Measurements from ENCODE around the gene ENOX1.

The ENOX1 gene

DNA sequence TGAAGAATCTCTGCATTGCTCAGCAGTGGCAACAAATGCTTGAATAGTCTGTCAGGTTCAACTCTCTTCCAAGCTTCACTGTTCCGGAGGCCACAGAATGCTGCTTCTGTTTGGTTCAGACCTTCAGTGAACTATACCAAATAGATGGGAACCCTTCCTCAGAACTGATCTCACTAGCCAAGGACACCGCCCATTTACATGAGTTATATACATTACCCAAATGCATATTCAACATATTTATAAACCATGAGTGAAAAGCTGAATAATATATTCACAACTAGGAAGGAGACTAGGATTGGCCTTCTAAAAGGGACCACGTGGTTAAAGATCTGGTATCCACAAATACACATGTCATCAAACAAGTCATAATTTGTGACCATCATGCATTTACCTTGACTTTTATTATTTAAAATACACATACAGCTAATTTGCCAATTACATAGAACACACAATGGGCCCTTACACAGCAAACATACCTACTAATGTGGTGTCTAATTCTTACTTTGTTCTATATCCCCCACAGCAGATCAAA, 49.3 kb downstream of the ENOX1 start:
- no peak for DNase-seq

DNA sequence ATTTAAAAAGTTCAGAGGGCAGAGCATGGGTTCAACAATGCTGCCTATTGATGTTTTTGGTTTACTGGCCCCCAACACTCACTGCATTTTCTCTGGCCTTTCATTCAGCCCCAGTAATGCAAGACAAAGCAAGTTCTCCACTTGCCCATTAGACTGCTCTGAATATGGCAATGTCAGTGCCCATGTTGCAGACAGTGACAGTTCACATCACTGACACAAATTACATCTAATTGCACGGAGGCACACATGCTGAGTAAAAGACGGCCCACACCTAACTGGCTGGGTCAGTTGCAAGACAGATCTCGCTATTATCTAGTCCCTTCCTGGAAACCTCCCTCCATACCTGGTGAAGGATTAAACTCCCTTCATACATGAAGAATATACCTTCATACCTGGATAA, 54.0 kb downstream of the ENOX1 start:
- DNase-seq = no peak

DNA sequence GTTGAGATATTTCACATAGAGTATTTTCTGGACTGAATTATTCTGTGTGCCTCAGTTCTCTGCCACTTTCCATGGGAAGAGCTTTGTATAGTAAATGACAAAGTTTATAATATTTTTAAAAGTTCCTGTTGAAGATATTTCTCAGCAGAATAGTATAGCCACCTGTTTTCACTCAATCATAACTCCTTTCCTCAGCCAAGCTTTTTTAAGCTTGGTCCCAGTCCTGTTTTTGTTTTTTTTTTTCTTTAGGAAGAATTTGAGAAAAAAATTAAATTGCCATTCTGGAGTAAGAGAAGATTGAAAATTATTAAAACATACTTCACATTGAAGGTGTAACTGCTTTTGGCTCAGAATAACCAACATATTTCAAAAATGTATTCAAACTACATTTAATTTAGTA, 55.5 kb downstream of the ENOX1 start:
- DNase-seq = no peak

DNA sequence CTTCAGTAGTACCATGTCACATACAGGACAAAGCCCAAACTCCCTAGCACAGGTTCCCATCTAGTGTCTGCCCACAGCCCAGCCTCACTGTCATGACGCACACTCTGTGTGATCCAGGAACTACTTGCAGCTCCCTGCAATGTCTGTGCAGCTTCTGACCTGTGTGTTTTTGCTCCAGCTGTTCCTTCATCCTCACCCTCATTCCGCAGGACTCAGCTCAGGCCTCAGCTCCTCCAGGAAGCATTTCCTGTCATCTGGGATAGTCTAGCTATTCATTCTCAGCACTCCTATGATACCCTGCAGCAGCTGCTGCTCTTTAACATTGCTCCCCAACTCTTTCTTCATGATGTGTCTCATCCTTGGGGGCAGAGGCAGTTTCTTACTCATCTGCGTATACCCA, 56.1 kb downstream of the ENOX1 start:
- no peak for DNase-seq

DNA sequence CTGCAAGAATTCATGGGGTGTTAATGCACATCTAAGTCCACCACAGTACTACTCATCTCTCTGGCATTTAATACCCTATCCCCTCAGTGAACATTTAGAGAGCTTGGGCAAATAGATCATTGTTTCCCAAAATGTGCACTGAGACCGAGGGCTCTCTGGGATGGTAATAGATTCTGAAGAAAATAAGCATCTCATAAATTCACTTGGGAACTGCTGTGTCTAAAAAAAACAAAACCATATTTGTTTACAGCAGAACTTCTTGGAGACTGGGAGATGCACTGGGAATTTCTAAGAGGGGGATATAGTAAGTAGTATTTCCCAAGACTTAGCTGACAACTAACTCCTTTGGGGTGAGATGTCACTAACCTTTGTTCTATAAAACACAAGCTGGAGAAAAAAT, 58.4 kb downstream of the ENOX1 start:
- DNase-seq = no peak

DNA sequence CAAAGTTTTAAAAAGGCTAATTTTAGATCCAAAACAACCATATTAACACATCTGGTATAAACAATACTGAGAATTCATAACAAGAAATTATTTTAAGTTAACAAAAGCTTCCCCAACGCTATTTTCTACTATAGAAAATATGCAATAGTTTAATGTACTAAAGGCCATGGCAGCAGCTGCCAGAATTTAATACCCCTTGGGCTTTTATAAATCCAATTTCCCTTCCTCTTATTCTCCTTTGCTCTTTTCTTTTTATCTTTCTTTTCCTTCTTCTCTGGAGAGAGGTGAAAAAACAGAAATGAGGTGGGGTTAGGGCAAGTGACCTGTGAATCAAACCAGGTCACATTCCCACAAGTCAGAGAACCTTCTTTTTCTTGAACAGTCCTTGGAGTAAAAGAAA, 58.9 kb downstream of the ENOX1 start:
- no peak for DNase-seq

DNA sequence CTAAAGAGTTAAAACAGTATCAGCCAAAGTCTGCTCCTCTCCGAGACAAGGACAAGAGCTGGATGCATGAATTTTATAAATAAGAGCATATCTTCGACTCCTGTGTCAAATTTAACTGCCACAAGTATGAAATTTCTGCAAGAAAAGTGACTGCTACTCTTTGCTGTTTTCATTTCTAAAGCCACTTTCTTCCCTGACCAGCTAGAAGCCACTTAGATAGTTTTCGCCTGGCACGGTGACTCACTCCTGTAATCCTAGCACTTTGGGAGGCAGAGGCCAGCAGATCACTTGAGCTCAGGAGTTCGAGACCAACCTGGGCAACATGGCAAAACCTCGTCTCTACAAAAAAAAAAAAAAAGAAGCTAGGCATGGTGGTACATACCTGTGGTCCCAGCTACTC, 61.3 kb downstream of the ENOX1 start:
- no peak for DNase-seq

DNA sequence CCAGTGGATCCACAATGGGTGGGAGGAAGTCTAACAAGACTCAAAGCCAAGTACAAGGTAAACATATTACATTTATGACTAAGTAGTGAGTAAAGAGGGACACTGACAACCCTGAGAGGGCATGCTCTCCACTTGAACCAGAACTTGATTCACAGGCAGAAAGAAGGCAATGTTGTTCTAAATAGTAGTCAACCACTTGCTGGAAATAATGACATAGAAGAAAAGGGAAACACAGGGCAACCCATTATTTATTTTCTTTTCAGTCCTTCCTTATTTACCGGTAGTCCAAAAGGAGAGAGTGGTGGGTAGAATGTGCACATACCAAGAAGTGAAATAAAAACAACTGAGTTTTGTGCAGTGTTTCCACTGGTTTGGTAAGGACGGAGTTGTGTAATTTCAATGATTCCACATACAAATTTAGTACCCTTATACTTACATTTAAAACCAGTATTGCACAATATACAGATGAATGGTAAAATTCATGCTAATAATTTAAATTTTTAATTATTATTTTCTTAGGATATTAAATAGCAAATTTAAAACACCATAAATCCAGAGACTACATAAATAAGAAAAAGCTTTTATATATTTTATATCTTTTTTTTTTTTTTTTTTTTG, 65.9 kb downstream of the ENOX1 start:
- no peak for DNase-seq

DNA sequence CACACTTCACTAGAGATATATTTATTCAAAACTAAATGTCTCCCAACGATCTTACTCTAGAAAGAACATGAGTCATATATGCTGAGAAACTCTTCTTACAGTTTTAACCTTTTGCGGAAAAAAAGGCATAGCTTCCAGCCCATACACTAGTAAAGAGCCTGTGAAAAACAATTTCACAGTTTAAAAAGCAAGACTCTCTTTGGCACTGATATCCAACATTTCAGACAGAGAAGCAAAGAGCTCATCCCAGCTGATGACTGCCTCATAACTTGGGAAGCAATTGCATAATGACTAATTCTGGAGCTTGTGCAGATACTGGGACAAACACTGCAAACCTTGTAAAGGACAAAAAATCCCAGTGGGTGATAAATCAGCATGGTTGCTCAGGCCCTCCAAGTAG, 88.0 kb downstream of the ENOX1 start:
- no peak for DNase-seq

DNA sequence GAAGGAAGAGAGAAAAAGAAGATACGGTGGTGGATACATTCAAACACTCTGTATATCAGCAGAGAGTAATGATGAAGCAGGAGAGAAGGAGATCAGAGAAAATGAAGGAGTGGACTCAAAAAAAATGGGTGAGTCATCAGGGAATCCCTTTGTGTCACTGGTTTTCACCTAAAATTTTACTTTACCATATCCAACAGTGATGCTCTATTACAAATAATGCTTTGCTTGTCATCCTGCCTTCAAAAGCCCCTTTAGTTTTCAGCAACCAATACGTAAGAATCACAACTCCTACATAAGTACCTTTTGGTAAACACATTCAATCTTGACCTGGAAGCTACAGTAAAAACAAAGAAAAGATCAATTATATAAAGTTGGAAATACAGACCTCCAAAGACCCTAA, 88.8 kb downstream of the ENOX1 start:
- DNase-seq = no peak

DNA sequence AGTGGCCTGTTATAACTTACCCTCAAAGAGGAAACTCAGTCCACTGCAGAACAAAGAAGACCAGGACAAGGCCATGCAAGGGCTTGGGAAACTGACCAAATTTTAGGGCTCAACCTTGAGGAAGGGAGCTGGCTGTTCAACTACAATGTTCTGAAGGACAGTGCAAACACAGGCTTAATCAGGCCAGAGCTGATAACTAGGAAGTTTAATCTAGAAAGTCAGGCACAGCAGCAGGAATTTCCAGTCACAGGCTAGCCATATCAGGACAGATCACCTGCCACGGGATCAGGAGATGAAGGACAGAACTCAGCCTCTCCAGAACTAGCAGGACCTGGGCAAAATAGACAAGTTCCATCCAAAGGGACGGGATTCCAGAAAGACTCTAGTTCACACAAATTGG, 89.4 kb downstream of the ENOX1 start:
- DNase-seq = no peak

DNA sequence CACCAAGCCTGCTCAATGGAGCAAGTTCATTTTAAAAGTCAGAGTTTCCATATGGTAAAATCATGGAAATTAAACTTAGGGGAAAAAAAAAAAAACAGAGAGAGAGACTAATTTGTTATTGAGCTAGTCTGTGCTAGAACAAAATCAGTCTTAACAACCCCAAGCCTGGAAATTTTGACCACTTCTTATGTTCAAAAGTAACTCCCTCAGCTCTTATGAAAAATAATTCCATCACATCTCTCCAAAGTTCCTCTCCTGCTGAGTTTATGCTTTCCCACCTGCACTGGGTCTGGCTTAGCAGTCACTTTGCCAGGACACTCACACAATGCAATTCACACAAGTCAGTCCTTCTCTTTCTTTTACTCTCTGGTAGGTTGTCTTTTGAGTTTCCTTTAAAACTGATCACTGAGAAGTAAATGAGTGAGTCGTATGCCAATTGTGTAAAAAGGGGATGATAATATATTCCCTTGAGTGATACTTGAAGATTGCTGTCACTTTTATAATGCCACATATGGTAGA, 92.6 kb downstream of the ENOX1 start:
- no peak for DNase-seq

DNA sequence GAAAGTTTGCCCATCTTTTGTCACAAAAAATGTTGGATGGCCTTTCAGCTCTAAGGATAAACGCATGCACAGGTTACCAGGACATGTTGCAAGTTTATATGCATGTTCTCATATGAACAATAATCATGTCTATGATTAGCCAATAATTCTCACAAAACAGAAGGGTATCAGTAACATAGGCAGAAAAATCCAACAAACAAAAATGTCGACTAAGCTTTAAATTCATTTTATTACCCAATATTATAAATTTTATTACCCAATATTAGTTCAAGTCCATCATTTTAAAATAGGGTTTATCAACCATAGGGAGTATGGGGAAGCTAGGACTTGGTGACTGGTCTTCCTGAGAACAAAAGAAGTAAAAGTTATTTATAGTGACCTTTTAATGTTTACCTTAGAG, 93.1 kb downstream of the ENOX1 start:
- no peak for DNase-seq

DNA sequence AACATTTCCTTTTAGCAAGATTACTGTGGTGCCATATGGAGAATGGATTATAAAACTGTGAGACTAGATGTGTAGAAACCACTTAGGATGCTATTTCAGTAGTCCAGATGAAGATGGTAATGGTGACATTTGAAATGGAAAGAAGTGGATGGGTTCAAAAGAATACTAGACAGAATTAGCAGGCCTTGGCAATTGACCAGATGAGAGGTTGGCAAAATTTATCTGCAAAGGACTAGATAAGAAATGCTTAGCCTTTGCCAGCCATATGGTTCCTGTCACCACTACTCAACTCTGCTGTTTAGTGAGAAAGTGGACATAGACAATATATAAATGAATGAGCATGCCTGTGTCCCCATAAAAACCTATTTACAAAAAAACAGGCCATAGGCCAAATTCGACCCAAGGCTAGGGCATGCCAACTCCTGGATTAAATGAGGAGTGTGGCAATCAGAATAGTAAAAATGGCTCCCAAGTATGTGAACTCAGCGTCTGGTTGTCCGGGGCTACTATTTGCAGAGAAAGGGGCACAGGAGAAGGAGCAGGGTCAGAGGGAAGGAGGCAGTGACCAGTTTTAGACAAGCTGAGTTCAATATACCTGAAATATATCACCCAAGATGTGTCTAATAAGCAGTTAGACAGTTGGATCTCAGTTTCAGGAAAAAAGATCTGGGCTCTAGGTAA, 98.4 kb downstream of the ENOX1 start:
- no peak for DNase-seq

DNA sequence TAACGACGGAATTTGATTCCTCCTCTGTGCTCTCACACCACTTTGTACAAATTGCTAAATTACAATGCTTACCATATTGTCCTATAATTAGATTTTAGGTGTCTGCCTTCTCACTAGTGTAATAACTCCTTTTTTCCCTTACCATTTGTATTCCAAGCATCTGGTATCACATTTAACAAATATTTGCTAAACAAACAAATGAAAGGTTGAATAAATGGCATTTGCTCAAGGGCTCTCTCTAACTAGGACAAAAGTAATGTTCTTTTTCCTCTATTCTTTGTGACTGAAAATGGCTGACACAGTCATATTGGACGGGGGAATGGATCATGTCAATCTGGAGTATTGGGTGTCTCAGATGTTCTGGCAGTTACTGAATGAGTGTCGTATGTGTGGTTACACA, 99.7 kb downstream of the ENOX1 start:
- no peak for DNase-seq

DNA sequence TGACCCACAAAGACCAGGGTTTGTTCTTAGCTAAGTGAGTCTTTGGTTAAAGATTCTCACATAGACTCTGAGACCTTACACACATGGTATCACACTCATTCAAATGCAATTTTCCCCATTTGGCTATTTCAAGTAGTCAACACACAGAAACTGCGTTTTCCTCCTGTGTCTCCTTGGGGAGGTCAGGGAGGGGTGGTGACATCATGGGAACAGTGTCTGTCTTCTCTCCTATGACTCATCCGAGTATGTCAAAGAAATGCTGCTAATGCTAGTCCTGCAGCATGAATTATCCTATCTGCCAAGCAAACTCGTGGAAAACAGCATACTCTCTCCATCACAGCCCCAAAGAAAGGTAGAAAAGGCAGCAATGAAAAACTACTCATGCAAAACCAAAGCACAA, 100.2 kb downstream of the ENOX1 start:
- DNase-seq = peak; percentile 61

DNA sequence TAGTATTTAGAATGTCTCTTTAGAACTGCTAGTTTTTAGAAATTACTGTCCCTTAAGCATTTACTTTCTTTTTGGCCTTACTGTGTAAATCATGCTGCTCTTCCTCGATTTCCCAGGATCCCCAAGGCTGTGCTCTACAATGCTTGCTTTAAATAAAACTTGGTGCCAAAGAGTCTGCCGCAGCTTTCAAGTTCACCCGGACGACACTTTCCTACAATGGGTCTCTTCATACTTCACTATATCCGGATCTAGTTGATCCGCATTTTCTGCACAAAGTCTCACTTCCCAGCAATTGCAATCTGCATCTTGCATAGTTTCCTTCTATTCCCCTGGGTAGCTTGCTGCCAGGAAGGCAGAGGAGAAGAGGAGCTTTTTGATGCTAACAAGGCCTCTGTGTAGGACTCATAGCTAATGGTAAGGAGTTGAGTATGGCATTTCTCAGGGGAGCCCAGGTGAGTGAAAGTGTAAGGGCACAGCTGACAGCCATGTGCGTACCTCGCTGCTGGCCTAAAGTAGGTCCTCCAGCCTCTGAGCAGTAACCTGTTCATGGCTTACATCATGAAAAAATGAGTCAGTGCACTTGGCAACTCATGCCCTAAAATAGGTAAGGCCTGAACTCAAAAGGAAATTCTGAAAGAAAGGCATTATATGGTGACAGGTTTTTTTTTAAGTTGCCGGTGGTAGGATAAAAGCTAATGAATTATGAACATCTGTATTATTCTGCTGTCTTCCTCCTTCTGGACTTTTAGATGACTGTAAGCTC, 101.6 kb downstream of the ENOX1 start:
- no peak for DNase-seq

DNA sequence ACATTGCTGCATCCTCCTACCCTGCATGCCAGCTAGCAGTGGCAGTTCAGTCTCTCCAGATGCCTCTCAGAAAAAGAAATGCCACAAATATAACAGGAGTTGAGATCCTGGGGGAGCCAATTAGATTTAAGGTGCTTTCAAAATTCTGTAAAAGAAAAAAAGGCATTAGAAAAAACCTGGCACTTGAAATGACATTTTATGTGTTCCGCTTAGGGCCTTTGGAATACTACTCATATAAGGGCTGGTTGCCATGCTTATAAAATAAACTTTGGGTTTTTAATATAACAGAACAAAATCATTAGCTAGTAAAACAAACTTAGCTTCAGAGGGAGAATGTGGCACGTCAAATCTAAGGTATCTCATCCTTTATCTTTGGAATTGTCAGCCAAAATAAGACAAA, 104.1 kb downstream of the ENOX1 start:
- DNase-seq = no peak

DNA sequence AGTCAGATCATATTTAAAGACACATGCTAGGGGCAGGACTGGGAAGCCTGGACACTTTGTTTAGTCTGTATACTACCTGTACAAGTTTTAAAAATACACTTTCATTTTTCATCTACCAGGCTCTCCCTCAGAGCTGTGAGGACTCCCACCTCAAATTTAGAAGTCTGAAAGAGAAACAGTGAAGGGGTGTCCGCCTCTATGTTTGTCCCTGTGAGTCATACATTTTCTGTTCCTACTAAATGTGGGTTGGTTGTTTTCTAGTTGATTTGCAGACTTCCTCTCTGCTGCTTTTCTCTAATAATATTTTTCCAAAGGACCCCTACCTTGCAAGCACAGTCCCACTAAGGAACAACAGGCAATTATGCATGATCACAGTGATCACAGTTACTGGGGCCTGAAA, 110.5 kb downstream of the ENOX1 start:
- no peak for DNase-seq

DNA sequence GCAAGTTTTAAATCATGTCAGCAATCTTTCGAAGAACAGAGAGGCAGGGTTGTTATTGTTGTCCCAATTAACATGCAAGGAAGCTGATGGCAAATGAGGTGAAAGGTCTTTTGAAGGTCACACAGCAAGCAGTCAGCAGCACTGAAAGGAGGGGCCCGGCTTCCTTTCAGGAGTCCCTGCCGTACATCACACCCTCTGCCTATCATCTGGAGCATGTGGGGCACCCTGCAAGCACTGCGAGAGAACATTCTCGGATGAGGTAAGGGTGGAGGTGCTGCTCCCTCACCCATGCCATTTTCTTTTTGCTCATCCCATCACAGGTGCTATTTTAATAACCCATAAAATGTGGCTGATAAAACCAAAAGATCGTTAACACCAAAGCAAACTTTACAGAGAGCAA, 111.2 kb downstream of the ENOX1 start:
- DNase-seq = no peak

DNA sequence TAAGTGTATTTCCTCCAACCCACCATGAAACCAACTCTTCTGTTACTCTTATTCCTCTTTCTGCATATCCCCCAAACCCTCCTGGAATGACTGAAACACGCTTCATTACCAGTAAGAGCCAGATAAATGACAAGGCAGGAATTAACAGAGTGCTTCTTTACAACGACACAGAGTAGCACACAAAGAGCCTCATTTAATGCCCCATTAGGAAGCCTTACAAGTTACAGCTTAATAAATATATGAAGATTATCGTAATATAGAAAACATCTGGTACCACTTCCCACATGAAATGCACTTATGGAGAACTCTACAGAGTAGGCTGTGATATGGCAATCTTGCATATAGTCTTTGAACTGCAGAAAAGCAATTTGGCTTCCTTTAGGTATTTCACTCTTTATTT, 116.8 kb downstream of the ENOX1 start:
- no peak for DNase-seq

DNA sequence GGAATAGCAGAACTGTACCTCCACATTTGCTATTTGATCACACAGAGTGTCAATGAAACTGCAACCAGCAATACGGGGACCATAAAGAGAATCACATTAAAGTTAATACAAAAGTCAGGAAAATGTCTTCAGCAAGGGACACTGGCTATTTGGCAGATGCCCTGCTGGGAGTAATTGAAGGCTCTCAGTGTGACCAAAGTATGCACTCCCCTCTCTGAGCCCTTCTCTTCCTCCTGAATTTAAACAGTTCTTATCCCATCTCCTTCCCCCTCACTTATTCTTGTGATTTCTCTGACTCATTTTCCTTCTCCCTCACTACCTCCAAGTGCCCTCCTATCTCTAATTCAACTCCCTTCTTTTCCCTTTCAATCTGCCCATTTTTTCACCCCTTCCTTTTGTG, 117.7 kb downstream of the ENOX1 start:
- no peak for DNase-seq

DNA sequence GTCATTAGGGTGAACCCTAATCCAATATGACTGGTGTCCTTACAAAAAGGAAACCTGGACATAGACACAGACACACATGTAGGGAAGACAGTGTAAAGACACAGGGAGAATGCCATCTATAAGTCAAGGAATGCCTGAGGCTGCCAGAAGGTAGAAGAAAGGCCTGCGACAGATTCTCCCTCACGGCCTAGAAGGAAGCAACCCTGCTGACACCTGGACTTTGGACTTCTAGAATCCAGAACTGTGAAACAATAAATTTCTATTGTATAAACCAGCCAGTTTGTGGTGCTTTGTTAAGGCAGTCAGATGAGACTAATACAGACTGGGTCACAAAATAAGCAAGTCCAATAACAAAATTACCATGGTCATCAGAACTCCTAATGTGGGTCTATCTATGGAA, 120.4 kb downstream of the ENOX1 start:
- no peak for DNase-seq

DNA sequence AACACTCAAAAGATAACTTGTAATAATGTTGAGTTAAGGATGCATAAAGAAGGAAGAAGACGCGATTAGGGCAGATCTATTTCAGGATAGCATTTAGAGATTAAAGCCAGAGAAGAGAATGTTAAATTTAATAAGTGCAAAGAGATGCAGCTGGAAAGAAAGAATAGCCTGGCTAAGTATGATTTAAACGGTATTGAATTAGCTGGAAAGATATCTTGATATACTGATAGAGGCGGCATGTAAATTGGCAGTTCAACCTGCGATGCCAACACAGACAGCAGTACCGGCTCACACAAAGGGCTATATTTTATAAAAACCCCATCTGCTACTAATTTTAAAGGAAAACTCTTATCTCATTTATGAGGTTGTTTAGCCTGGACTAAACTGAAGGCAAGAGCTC, 121.4 kb downstream of the ENOX1 start:
- no peak for DNase-seq

All from kidney glomerular epithelial cell (primary cell).